DMS153 treated with DMSO at 0.1 percent for 48 hours (cell line): Measurements from ENCODE around the gene VSNL1.
A peak's percentile ranks its signal among the peaks of the same experiment; 100 is the strongest.

ENCODE experiments used
- DNase-seq: peaks from one replicate; lab custom pipeline; 2025; ENCODE audit not compliant: unreplicated experiment; lab: John Stamatoyannopoulos, UW

Gene VSNL1

DNA sequence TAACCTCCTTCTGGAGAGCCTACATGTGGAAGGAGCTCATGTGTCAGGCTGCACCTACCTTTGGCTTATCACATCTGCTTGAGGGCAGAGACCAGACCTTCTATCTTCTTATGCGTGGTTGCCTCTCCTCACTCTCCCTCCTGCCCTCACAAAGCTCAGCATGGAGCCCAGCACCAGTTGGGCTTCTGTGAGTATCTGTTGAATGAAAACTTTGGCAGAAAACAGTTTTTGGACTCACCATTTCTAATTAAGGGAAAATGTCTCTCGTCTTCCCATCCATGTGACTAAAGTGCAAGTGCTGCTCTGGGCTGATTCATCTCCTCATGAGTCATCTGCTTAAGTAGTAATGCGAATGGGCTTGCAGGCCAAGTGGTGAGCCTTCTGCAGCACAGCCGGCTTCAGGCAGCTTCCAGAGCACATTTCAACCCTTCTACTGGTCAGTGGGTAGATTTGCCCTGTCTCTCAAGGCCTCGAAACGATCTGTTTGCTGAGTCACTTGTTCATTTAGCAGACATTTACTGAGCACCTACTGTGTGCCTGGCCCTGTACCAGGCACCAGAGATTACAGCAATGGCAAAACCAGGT, 102.6 kb downstream of the VSNL1 start:
- no peak for DNase-seq

DNA sequence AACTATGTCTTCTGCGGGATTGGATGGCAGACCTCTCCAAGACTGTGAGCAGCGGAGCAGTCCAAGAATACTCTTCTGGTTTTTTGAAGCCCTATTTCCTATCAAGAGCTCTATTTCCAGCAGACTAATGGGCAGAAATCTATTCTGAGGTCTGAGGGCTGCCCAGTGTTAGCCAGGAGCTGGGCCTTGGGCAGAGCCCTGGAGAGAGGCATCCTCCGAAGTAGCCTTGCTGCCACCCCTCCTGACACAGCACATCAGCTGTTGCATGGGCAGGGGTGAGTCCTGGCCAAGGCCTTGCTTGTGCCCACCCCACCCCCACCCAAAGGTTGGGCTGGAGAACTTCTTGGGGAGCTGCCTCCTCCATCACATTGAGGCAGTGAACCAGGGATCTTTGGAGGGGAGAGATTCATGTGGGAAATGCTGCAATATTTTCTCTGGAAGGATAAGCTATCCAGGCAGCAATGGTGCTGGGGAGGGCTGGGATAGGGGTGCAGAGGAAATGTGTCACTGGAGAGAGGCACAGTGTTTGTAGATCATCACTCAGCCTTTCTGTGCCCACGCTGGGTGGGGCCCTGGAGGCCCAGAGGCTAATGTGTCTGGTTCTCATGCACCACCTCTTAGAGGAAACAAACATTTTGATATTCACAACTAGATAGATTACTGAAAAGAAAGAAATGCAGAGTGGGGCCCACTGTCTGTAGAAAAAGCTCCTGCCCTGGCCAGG, 104.7 kb downstream of the VSNL1 start:
- no peak for DNase-seq

DNA sequence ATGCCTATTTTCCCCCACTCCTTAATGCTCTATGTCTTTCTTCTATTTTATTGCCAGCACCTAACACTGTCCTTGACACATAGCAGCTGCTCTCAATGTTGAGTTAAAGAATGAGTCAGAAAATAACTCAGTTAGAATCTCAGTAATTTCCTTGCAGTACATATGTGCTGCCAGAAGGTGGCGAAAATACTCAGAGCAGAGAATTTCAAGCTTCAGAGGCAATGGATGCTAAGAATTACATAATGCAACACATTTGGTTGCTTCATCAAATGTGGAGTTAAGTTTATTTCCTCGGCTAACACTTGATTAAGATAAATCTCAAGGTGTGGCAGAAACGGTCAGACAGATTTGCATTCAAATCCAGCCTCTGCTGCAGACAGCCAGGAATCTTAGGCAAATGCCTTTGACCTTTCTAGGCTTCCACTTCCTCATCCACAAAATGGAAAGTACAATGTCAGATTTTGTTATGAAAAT, 105.6 kb downstream of the VSNL1 start:
- DNase-seq = peak; percentile 53

DNA sequence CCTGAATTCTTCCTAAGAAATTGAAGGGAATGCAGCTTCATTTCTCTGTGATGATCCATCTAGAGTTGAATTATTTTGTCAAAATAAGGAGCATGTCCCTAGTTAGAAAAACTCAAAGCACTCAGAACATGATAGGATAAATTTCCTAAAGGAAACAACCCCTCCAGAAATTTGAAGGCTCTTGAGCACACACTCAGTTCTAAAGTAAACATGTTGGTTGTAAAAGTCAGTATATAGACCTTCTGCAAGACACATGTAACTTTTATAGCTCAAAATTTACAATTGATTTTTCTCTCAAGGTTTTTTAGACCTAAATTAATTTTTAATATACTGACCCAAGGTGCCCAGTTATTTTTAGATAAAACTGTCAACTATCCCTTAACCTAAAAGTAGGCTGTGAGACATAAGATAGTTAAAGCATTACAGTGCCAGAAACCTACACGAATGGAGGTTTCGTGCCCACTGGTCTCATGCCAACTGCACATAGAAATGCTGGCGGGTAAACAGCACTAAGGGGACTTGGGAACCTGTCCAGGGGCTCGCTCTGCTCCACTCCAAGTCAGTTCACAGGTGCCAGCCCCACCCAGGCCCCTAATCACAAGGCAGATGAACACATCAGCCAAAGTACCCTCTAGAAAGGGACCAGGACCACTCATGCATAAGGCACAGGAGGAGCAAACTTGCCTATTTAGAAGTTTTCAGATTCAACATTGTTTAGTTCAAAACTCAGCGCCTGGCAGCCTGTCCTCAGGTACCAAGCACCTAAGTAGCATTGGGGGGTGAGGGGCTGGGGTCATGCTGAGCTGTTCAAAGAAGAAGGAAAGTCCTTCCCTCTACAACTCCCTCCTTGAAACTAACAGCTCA, 106.6 kb downstream of the VSNL1 start:
- peak; percentile 19 for DNase-seq

DNA sequence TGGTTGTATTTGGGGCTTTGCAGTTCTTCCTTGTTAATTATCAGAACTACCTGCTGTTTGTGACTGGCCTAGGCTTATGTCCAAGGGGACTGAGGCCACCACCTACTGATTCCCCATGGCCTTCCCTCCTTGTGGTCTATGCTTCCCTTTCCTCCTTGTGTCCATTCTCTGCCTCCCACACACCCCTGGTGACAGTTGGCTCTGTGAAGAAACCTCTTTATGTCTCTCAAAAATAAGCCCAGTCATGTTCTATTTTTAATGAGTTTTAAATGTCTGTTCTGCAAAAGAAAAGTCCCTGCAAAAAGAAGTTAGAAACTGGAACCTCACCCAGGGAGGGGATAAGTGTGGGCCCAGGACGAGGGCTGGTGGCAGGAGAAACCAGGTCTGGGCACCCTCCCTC, 108.1 kb downstream of the VSNL1 start:
- no peak for DNase-seq

DNA sequence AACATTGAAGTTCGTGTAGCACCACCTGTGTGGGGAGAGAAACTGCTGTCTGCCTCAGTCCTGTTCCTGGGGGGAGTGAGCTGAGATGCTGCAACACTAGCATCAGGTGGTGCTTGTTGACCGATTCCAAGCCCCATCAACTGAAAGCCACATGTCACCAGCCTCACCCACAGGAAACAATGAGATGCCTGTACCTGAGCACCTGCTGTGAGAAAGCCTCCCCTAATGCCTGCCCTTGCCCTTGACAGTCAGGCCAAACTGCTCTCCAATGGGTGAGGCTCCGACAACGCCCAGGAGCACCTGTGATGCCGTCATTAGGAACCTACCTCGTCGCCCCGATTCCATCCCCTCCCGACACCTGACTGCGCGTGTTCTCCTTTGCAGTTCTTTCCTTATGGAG, 108.5 kb downstream of the VSNL1 start:
- DNase-seq = no peak

DNA sequence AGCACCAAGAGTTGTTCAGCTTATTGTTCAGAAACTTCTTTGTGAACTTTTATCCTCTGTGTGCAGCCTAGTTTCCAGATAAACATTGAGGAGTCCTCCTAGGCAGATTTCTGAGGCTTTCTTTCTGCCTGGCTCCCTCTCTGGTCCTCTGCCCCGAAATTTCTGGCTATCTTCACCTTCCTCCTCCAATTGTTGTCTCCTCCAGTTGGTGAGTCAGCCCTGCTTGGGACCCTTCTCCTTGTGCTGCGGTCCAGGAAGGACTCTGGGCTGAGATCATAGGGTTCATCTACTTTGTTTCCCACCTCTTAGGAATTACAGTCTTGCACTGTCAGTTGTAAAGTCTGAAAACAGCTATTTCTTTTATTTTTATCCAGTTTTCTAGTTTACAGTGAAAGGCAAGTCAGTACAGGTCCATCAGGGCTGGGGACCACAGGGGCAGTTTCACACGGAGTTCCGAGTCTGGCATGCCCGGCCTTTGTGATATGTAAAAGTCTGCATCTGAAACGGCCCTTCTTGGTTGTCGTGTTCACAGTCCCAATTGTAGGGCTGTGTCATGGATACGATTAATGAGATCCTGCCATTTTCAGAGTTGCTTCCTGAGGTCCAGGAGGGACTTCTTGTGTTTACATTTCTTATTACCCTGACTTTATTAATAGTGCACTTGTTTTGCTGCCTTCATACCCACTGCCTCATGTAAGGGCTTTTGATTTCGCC, 112.3 kb downstream of the VSNL1 start:
- no peak for DNase-seq

DNA sequence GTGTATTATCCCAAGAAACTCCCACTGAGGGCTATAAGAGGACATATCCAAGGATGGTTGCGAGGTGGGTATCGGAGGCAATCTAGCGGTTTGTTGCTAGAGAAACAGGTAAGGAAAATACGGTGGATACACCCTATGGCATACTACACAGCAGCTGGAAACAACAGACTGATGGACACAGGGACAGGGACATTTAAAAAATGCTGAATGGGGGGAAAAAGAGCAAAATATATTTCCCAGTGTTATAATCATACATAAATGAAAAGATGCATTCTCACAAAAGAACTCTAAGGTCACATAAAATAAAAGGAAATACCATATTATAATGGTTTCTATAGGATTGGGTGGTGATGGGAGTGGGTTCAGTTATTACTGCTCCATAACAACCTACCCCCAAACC, 117.3 kb downstream of the VSNL1 start:
- no peak for DNase-seq

DNA sequence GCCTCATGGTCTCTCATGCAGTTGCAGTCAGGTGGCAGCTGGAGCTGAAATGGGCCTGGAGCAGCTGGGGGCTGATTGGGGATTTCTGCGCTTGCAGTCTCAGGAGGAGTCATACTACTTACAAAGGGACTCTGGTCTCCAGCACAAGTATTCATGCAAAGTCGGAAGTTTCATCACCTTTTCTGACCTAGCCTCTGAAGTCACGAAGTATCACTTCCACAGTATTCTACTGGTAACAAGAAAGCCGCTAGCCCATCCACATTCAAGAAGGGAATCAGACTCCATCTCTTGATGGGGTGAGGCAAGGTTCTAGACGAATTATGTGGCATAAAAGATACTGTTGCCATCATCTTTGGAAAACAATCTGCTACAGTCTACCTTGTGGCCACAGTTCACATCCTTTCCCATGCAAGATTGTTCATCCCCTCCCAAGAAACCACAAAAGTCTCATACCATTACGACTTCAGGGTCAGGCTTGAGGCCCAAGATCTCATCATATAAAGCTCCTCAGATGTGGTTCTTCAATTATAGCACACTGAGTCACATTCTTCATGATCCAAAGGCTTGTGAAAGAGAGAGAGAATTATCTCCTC, 117.9 kb downstream of the VSNL1 start:
- DNase-seq = no peak

DNA sequence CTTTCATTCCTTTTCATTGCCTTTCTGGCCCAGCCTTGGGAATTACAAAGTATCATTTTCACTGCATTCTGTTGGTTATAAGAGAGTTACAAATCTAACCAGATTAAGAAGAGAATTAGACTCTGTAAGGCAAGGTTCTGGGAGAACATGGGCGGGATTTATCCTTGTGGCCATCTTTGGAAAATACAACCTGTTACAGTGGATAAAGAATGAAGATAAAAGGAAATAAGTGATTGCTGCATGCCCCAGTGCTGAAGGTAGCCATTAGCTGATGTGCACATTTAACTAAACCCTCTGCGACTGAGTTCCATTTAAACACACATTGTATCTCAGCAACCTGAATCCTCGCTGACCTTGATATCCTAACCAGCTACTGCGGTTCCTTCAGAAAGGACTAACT, 119.7 kb downstream of the VSNL1 start:
- no peak for DNase-seq

DNA sequence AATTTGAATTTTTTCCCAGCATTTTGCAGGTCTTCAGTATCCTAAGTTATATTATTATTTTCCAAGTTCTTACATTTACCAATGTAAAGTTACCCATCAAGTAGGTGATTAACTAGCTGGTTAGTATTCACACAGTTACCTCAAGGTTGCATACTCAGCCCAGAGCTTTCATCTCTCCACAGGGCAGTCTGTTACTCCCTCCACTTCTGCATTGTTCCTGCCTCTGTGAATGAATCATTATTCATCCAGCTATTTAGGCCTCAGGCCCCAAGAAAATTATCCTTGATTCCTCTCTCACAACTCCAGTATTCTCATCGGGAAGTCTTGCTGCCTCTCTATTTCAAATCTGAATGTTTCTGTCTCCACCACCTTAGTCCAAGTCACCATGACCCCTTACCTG, 121.0 kb downstream of the VSNL1 start:
- no peak for DNase-seq

DNA sequence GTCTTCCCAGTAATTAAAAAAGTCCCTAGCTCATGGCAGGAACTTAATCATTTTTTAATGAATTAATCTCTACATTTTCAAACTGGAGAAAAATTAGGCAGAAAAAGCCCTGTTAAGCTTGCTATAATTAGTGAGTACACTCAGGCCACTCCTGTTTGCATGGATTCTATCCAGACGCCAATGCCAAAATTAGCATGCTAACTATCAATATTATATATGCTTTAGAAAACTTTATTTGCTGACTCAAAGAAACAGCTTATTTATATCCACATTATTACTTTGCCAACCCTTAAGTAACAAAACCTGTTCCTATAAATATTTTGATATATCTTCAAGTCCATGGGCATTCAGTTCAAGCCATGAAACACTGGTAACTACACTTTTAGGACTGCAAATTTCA, 122.2 kb downstream of the VSNL1 start:
- DNase-seq = no peak

DNA sequence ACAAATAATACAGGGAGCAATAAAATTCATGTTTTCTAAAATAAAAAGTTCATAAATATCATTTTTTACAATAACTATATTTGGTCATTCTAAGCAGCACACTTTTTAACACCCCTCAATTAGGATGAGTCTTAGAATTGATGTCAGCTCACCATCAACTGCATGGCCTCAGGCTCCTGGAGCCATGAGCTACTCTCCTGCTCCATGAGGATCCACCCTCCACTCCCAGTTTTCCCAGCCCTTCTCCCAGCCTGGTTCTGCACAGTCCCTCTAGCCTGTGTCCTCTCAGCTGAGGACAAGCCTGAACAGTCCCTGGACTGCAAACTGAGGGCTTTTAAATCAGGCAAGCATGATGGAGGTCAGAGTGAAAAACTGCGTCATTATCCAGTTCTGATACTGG, 124.0 kb downstream of the VSNL1 start:
- no peak for DNase-seq

DNA sequence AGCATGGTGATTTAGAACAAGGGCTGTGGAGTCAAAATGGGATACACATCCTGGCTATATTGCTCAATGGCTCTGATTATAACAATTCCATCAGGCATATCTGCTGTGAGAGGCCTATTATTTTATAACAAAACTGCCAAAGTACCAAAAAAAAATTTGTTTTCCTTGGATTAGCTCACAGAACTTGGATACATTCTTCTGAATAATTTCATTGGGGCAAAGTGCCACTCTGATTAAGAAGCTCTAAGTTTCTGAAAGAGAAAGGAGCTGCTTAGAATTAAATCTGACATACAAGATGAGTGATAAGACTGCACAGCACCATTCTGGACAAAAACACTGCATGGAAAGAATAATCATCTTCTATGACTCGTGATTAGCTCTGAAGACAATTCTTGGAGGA, 127.4 kb downstream of the VSNL1 start:
- DNase-seq = no peak

DNA sequence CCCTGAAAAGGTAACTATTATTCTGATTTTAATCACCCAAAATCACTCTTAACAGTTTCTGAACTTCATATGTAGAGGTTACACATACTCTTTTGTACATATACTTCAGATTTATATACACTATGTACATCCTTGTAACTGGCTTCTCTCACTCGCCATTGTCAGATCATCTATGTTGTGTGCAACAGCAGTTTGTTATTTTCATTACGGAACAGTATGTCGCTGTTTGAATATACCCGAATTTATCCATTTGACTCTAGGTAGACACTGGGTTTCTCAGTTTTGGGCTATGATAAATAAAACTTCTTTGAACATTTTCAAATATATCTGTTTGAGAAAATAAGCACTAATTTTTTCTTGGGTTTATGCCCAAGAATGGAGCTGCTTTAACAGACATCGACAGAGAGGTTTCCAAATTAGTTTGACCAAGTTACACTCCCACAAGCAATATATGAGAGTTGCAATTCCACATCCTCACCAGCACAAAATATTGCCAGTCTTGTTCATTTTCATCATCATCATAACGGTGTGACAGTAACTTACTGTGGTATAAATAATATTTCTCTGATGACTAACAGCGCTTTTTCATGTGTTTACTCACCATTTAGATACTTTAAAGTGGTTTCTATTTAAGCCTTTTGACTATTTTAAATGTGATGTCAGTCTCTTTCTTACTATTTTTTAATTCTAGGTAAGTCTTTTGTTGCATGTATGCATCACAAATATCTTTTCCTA, 132.3 kb downstream of the VSNL1 start:
- DNase-seq = no peak

DNA sequence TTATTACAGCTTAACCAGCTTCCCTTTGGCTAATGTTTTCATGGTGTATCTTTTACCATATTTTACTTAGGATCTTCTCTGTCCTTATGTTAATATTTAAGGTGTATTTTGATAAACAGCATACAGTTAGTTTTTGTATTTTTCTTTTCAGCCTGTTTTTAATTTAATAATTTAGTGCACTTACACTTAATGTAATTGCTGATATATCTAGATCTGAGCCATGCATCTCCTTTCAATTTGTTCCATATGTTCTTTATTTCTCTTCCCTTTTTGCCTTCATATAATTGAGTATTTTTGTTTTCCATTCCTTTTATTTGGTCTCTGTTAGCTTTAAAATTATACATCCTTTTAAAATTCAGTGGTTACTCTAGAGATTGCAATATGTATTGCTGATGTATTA, 134.3 kb downstream of the VSNL1 start:
- no peak for DNase-seq

DNA sequence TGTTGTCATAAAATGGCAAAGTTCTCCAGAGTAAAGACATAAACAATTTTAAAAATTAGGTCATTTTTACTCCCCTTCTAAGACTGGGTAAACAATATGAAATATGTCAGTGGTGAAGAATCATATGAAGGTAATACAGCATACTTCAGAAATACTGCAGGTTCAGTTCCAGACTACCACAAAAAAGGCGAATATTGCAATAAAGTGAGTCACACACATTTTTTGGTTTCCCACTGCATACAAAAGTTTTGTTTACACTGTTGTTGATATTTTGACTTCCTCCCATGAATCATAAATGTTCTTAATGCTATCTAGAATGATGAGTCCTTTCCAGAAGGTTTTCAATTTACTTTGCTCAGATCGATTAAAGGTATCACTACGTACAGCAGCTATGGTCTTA, 139.6 kb downstream of the VSNL1 start:
- DNase-seq = no peak

DNA sequence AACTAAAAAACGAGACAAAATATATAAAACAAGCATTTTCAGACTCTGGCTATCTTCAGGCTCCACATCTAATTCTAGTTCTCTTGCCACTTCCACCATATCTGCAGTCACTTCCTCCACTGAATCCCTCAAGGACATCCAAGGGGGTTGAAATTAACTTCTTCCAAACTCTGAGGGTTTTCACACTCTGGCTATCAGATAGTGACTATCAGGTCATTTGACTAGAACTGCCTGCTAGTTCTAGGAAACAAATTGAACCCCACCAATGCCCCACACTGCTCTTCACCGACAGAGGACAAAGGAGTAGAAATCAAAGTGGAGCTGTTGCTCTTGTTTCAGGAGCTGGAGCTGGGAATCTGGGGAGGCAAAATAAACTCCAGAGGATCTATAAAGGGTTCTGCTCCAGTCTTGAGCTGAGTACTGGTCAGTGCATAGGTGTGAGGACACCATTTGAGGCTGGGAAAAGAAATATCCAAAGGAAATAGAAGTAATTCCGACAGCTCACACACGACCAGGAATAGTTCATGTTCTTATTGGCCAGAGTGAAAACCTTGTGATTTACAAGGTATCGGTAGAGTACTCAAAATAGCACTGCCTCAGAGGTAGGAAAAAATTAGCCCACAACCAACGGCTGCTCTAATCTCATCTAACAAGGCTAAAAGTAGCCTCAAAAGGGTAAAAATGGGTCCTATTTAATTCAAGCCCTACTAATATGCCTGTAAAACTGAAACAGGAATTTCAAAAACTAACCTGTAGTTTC, 141.8 kb downstream of the VSNL1 start:
- no peak for DNase-seq

DNA sequence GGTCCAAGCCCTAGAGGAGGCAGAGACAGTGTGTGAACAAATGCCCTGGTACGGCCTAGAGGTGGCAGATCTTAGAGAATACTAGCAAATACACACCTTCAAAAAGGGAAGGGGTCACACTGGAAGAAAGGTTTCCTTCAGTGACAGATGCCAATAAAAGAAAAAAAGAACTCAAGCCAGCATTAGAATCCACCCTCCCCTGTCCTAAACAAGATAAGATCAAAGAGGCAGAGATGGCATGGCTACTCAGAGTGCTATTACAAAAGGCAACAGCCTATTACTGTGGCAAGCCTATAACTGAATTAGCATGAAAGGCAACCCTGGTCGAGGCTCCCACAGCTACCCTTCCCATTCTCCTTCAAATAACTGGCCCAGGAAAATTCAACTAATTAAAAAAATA, 143.5 kb downstream of the VSNL1 start:
- no peak for DNase-seq

DNA sequence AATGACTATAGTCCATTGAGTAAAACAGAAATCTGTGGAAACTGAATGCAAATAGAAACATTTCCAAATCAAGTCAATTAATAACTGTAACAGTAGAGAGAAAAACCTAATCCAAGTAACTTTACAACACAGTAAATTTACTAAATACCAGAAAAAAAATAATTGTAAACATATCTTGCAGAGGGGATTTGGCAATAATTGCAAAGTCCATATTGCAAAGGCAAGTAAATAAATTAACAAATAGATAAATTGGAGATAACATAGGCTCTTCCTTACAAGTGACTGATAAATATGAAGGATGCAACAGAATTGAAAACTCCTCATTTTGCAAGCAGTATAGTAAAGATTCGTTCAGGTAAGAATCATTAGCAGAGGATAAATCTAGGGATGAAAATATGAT, 148.1 kb downstream of the VSNL1 start:
- no peak for DNase-seq
